Measurements from ENCODE around the gene PTPRZ1. TPM values are rescaled to one million over a fixed set of nuclear protein-coding genes. Genes with fewer than 3 reads are reported as not detected.

The PTPRZ1 gene
- total RNA-seq, 1 donor from 2014 or later, result not detected

DNA sequence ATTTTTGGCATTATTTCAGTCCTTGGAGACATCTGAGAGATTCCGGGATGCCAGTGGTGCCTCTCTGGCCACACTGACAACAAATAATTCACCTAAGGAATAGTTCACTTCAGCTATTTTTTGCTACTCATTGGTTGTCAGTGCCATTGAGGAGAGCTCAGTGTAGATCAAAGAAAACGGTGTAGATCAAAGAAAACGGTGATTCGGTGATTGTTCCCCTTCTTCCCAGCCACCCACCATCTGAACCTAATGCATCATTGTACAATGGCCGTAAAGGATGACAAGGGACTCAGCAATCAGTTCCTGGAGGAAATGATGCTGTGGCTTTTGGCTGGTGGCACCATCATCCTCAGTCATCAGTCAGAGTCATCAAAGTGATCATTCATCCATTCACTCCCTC, 80.6 kb downstream of the PTPRZ1 start:
- intact Hi-C loops (cut with micrococcal nuclease), result no loop called here

DNA sequence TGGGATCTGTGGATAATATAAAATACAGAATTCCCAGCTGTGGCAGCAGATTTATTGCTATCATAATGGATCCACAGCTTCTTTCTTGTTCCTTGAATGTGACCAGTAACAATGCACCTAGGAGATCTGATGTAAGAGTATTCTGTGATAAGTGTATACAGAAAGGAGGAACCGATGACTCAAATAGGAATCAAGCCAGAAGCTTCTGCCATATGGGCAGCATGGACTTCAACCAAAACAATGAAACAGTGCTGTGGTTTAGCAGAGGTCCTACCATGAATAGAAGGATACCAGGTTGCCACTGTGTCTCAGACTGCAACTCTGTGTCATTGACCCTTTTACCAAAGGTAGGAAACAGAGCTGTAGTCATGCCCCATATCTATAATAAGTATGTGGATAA, 81.8 kb downstream of the PTPRZ1 start:
- intact Hi-C loops (cut with micrococcal nuclease), result no loop called here

GRCh38 chr7:121957626-121958025, 84.7 kb downstream of the PTPRZ1 start:
- intact Hi-C loops (cut with micrococcal nuclease), result no loop called here

DNA sequence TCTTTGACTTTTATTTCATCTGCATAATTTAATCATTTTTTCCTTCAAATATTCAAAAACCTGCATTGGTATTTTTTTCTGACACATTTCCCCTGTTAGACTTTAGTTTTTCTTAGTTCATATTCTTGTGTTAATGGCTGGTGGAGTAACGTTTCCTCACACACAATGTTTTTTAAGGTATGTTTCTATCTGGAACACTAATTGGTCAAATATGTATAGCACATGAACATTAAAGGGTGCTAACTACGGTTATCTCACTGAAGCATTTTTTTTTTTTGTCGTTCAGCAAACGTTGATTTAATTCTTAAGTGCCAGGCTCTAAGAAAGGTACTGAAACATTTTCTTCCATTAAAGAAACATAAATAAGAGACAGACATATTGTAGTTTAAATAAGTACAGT, 87.7 kb downstream of the PTPRZ1 start:
- intact Hi-C loops (cut with micrococcal nuclease), result no loop called here

GRCh38 chr7:121961089-121961867, 88.3 kb downstream of the PTPRZ1 start:
- intact Hi-C loops (cut with micrococcal nuclease), result no loop called here

- intact Hi-C loops (cut with micrococcal nuclease), result no loop called here
Observed at GRCh38 chr7:121966276-121966934, 93.4 kb downstream of the PTPRZ1 start.

GRCh38 chr7:121966935-121967332, 94.0 kb downstream of the PTPRZ1 start:
- intact Hi-C loops (cut with micrococcal nuclease), result no loop called here

DNA sequence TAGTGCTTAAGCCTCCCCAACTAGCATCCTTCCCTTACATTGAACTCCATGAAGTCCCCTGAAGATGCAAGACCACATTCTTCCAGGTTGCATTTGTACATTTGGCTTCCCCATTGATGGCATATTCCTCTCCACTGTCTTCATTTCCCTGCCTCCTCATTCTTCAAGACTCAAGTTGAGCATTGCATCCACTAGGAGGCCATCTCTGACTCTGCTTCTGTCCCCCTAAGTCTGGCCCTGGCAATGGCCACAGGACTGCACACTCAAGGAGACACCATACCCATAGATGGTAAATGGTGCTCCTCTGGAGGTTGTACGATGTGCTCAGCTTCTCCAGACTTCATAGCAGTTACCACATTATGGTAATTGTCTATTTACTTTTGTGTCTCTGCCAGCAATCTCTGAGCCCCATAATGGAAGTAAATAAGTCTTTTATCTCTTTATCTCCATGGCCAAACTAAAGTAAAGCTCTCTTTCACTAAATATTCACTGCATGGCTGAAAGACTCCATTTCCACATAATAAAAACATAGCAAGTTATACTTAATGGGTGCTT, 112.6 kb downstream of the PTPRZ1 start:
- intact Hi-C loops (cut with micrococcal nuclease), result no loop called here

- intact Hi-C loops (cut with micrococcal nuclease), result loop anchor here (10.0 kb wide), 2 partner anchors 237 to 447 kb away; no protein-coding TSS in a partner anchor
Observed at GRCh38 chr7:121992068-121992467, 119.1 kb downstream of the PTPRZ1 start.

GRCh38 chr7:121994625-121995410, 121.9 kb downstream of the PTPRZ1 start:
- intact Hi-C loops (cut with micrococcal nuclease), result loop anchor here (2.0 to 10.0 kb wide), 4 partner anchors 240 to 868 kb away; no protein-coding TSS in a partner anchor

DNA sequence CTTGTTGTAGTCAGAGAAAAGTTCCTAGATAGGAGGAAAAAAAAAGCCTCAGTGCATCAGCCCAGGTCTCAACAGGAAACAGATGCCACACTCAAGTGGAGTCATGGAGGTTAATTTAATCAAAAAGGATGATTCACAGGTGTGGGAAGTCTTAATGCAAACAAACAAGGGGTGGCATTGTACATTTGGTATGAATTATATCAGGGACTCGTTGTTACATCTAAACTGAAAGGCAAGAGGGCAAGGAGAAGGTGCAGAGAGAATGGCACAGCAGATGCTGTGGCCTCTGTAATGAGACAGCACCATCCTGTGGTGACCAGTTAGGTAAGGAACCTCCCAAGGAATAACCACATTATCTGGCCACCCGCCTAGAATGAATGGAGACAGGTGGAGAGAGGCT, 133.7 kb downstream of the PTPRZ1 start:
- intact Hi-C loops (cut with micrococcal nuclease), result no loop called here

DNA sequence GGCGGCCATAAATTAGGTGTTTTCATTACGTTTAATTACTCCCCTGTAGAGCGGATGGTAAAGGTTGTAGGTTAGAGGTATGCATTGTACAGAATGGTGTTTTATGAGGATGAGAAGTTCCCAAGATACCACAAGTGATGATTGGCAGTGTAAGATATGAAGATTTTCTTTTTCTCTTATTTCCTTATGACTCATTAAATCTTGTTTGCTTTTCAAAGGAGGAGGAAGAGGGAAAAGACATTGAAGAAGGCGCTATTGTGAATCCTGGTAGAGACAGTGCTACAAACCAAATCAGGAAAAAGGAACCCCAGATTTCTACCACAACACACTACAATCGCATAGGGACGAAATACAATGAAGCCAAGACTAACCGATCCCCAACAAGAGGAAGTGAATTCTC, 137.2 kb downstream of the PTPRZ1 start:
- intact Hi-C loops (cut with micrococcal nuclease), result no loop called here

- intact Hi-C loops (cut with micrococcal nuclease), result no loop called here
Observed at GRCh38 chr7:122013065-122013464, 140.1 kb downstream of the PTPRZ1 start.

- intact Hi-C loops (cut with micrococcal nuclease), result no loop called here
Observed at GRCh38 chr7:122013630-122014029, 140.7 kb downstream of the PTPRZ1 start.

- intact Hi-C loops (cut with micrococcal nuclease), result no loop called here
Observed at GRCh38 chr7:122014697-122015096, 141.7 kb downstream of the PTPRZ1 start.

GRCh38 chr7:122018032-122018431, 145.1 kb downstream of the PTPRZ1 start:
- intact Hi-C loops (cut with micrococcal nuclease), result no loop called here

DNA sequence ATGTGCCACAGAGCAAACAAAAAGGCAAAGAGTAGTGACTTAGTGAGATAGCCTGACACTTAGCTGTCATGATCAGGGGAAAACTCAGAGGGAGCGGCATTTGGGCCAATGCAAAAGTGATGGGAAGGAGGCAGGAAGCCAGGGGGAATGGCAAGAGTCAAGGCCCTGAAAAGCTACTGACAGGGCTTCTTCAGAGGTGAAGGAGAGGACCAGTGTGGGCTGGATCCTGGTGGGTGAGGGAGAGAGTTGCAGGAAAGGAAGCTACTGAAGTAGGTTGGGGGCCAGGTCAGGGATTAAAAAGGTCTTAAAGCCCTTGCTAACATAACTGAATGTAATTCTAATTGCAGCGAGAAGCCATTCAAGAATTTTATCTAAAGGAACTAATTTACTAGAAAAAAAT, 154.1 kb downstream of the PTPRZ1 start:
- intact Hi-C loops (cut with micrococcal nuclease), result no loop called here

DNA sequence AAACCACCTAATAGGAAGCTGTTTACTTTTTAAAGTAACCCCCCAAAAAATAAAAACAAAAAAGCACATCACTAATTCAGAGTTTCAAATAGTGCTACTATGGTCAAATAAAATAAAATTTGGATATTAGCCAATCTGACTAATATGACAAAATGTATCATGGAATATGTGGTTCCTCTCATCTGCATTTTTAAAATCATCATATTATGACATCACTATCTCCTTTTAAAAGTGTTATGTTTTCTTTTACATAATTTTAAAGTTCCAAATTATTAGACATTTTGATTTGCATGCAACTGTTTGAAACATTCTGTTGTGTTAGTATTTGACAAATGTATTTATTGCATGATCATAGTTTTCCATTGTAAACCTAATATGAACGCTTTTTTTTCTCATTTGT, 160.7 kb downstream of the PTPRZ1 start:
- intact Hi-C loops (cut with micrococcal nuclease), result no loop called here

DNA sequence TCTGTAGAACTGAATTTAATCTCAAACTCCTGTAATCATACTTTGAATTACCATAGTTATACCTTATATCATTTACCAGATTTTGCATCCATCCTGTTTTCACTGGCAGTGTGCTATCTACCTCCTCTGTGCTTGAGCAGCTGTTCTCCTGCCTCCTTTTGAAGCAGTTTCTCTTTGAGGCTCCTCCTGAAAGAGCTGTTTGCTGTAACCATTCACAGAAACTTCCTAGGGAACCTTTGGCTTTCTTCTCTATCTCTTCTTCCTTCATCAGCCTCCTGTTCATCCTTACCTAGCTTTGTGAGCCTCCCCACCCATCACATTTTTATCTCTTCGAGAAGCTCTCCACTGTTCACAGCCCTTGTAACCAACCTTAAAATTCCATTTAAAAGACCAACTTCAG, 162.9 kb downstream of the PTPRZ1 start:
- intact Hi-C loops (cut with micrococcal nuclease), result no loop called here

- intact Hi-C loops (cut with micrococcal nuclease), result no loop called here
Observed at GRCh38 chr7:122038134-122038533, 165.2 kb downstream of the PTPRZ1 start.

GRCh38 chr7:122038904-122039303, 165.9 kb downstream of the PTPRZ1 start:
- intact Hi-C loops (cut with micrococcal nuclease), result no loop called here

- intact Hi-C loops (cut with micrococcal nuclease), result no loop called here
Observed at GRCh38 chr7:122040147-122040546, 167.2 kb downstream of the PTPRZ1 start.

All from T-helper 2 cell treated with Interferon-gamma antibody and Interleukin-4, amounts not matched to agents 100 ng/mL and 5 ng/mL, for 36 hours (primary cell).